Mucosa of descending colon (tissue), 3 donors: ENCODE measurements around the gene SCAI. TPM values are rescaled to one million over a fixed set of nuclear protein-coding genes. Genes with fewer than 3 reads are reported as not detected.

Source experiments
- ATAC-seq: fragments of 200-7000 bp; cut with Tn5 transposase; one replicate; pipeline ENCODE4 v1.9.1; 2020; ENCODE audit warnings: mild to moderate bottlenecking, moderate library complexity
- DNase-seq, 3 donors: peaks; one replicate each; pipeline ENCODE4 v3.0.0-alpha.2; 2020
- H3K36me3 ChIP-seq: fragments of 200-600 bp; one replicate; pipeline ENCODE4 v1.8.0; 2021; ENCODE audit warnings: low read depth, mild to moderate bottlenecking
- H3K4me1 ChIP-seq: fragments of 200-600 bp; one replicate; pipeline ENCODE4 v1.8.0; 2021; ENCODE audit warnings: low read depth, mild to moderate bottlenecking
- H3K4me3 ChIP-seq: fragments of 200-600 bp; one replicate; pipeline ENCODE4 v1.8.0; 2021; ENCODE audit warnings: mild to moderate bottlenecking
- H3K9me3 ChIP-seq: fragments of 200-600 bp; one replicate; pipeline ENCODE4 v1.8.0; 2021; ENCODE audit warnings: mild to moderate bottlenecking
- CTCF ChIP-seq: fragments of 200-600 bp; IDR thresholded peaks from one replicate; pipeline ENCODE4 v1.8.0; 2022; ENCODE audit warnings: antibody characterized with exemption, mild to moderate bottlenecking
- intact Hi-C, 2 donors: fragments of 100-400 bp; cut with DNase I in 1 of 2; cut with micrococcal nuclease in 1 of 2; formaldehyde crosslinking; loops; one replicate each; pipeline versions ENCODE4 v1.11.0 to v1.11.1; 2022; cut with DNase I, micrococcal nuclease
- total RNA-seq, 3 donors: library from RNA; stranded (reverse); fragmentation: NEBNext Ultra II Directional in 2 of 3; extraction: Animal tissue kit (Norgen Biotek cat#: 25700) in 2 of 3; gene quantifications; one replicate each; pipeline versions ENCODE4 v1.2.1 to v1.2.4, GENCODE V29; 2021 to 2023
- donor health status: DM: no; HTN: no; CAD: no; lungs with moderate emphysema.
- donor health status: DM: no; HTN: no; CAD: no.
- donor health status: DM: no; HTN: yes; CAD: no.

Gene SCAI
- total RNA-seq, 3 donors from 2014 or later, result 6.3 to 11.7 (median 8.8) TPM

- TF ChIP-seq CTCF, result no peak
- intact Hi-C loops, result loop anchor here (5.0 to 10.0 kb wide), 2 partner anchors 196 to 368 kb away; partner anchors contain the start of genes GOLGA1 (in 2 of the 2) and NR6A1 (in 1 of the 2)
- H3K36me3 ChIP-seq, result no peaks in the 10 kb centered on the region
These were observed 2.8 kb downstream of the SCAI start for GRCh38 chr9:125140576-125140975.

GRCh38 chr9:125137200-125137599 is 6.1 kb downstream of the SCAI start:
- no peak for DNase-seq
- no peak overlapping the region for H3K4me3 ChIP-seq
- intact Hi-C loops, result no loop called here
- no peaks in the 10 kb centered on the region for H3K9me3 ChIP-seq
- H3K4me1 ChIP-seq, result no peaks in the 10 kb centered on the region
- no peak for ATAC-seq
- no peak for TF ChIP-seq CTCF
- H3K36me3 ChIP-seq, result no peaks in the 10 kb centered on the region

More at GRCh38 chr9:125140576-125140975, 2.8 kb downstream of the SCAI start:
- H3K4me3 ChIP-seq, result no peak overlapping the region
- H3K4me1 ChIP-seq, result peaks cover 6% of the 10 kb centered on the region
- DNase-seq (no peak), ATAC-seq (no peak)
- no peaks in the 10 kb centered on the region for H3K9me3 ChIP-seq

- Histone ChIP-seq H3K36me3 (no peaks in the 10 kb centered on the region), H3K4me3 (no peak overlapping the region), H3K9me3 (no peaks in the 10 kb centered on the region), H3K4me1 (no peaks in the 10 kb centered on the region)
- no peak for TF ChIP-seq CTCF
- no peak for DNase-seq
- ATAC-seq, result no peak
- intact Hi-C loops, result no loop called here
These were observed 8.4 kb downstream of the SCAI start for GRCh38 chr9:125134976-125135375.

GRCh38 chr9:125133403-125134329 is 9.7 kb downstream of the SCAI start:
- Histone ChIP-seq H3K4me3 (no peak overlapping the region), H3K9me3 (no peaks in the 10 kb centered on the region), H3K4me1 (no peaks in the 10 kb centered on the region), H3K36me3 (no peaks in the 10 kb centered on the region)
- DNase-seq (no peak), ATAC-seq (no peak)
- intact Hi-C loops, result no loop called here
- TF ChIP-seq CTCF, result no peak

GRCh38 chr9:125131778-125132177 is 11.6 kb downstream of the SCAI start:
- no peaks in the 10 kb centered on the region for H3K4me1 ChIP-seq
- H3K36me3 ChIP-seq, result no peaks in the 10 kb centered on the region
- intact Hi-C loops, result no loop called here
- H3K9me3 ChIP-seq, result no peaks in the 10 kb centered on the region
- no peak overlapping the region for H3K4me3 ChIP-seq
- no peak for TF ChIP-seq CTCF
- DNase-seq (no peak), ATAC-seq (no peak)
